GM12878 (cell line): ENCODE data around the gene WDR72. TPM values are rescaled to one million over a fixed set of nuclear protein-coding genes. Genes with fewer than 3 reads are reported as not detected.

ENCODE experiments used
- ATAC-seq: fragments of 200-7000 bp; cut with Tn5 transposase; 3 replicates; pipeline ENCODE4 v1.9.1; 2020; ENCODE audit warnings: mild to moderate bottlenecking, moderate library complexity
- BruUV-seq: library from RNA; stranded (reverse); fragments of 400-500 nt; replicated peaks from 2 replicates; lab custom pipeline; 2021; lab: Mats Ljungman, UMichigan
- CTCF ChIA-PET: fragments of 300-600 bp; sonication (Branson Sonifier 250); formaldehyde crosslinking; extraction: SDS; loops from one replicate; lab custom pipeline; 2021; ENCODE audit warnings: inconsistent platforms; lab: Yijun Ruan, JAX
- POLR2A ChIA-PET: fragments of 350-600 bp; formaldehyde crosslinking; extraction: SDS; loops from one replicate; lab custom pipeline; 2021; ENCODE audit warnings: inconsistent platforms; lab: Charles Lee
- RAD21 ChIA-PET: fragments of 300-600 bp; sonication (Branson Sonifier 250); formaldehyde crosslinking; loops from one replicate; lab custom pipeline; 2023; ENCODE audit warnings: antibody characterized with exemption; ENCODE audit not compliant: unreplicated experiment; lab: Charles Lee
- SMC1A ChIA-PET: fragments of 300-600 bp; sonication (Branson Sonifier 250); formaldehyde crosslinking; loops from one replicate; lab custom pipeline; 2023; ENCODE audit not compliant: unreplicated experiment, uncharacterized antibody; lab: Charles Lee
- DNase-seq: peaks from one replicate; pipeline ENCODE4 v3.0.0-alpha.2; 2011; ENCODE audit warnings: low read depth, low spot score
- FAIRE-seq: peaks from 3 replicates; lab custom pipeline; 2011; peaks lifted over from hg19 to GRCh38; lab: Jason Lieb, UNC
- H2AFZ ChIP-seq: 2 replicates; pipeline ENCODE4 v1.6.0; 2011; ENCODE audit warnings: low read depth, low read length, control low read depth; ENCODE audit not compliant: control insufficient read depth
- H3K27ac ChIP-seq: 2 replicates; pipeline ENCODE4 v1.5.1; 2011; ENCODE audit warnings: control low read depth; ENCODE audit not compliant: control insufficient read depth, insufficient read depth
- H3K27me3 ChIP-seq, 2 experiments: replicated peaks in 1 of 2; 2 replicates each; pipeline versions ENCODE4 v1.6.0 to v1.6.1; 2011; ENCODE audit warnings: low read length in 1 of 2; ENCODE audit not compliant: control insufficient read depth in 2 of 2, insufficient read depth in 2 of 2
- H3K36me3 ChIP-seq, 2 experiments: 2 replicates each; pipeline ENCODE4 v1.5.1; 2011; ENCODE audit warnings: low read length in 1 of 2; ENCODE audit not compliant: control insufficient read depth in 2 of 2, insufficient read depth in 2 of 2
- H3K4me1 ChIP-seq: 2 replicates; pipeline ENCODE4 v1.6.1; 2011; ENCODE audit warnings: mild to moderate bottlenecking, low read length, moderate library complexity, mixed read lengths; ENCODE audit not compliant: control insufficient read depth, insufficient read depth
- H3K4me2 ChIP-seq: 2 replicates; pipeline ENCODE4 v1.6.0; 2011; ENCODE audit warnings: control low read depth; ENCODE audit not compliant: control insufficient read depth, insufficient read depth
- H3K4me3 ChIP-seq: fragments of 200-600 bp; sonication (generic); 2 replicates; pipeline ENCODE4 v1.5.1; 2016
- H3K79me2 ChIP-seq: 2 replicates; pipeline ENCODE4 v1.6.0; 2011; ENCODE audit warnings: low read length; ENCODE audit not compliant: control insufficient read depth, insufficient read depth
- H3K9ac ChIP-seq: 2 replicates; pipeline ENCODE4 v1.8.0; 2011; ENCODE audit warnings: low read length, control low read depth, mixed read lengths; ENCODE audit not compliant: control insufficient read depth, insufficient read depth
- H3K9me3 ChIP-seq: replicated peaks from 3 replicates; pipeline ENCODE4 v1.5.1; 2011; ENCODE audit warnings: mild to moderate bottlenecking, low read length; ENCODE audit not compliant: control insufficient read depth, insufficient read depth
- H4K20me1 ChIP-seq: 2 replicates; pipeline ENCODE4 v1.6.0; 2011; ENCODE audit not compliant: control insufficient read depth, insufficient read depth
- ASH2L ChIP-seq: fragments of 300-600, 200-600 bp; sonication (generic); IDR thresholded peaks from 2 replicates; pipeline ENCODE4 v1.6.1; 2017; ENCODE audit warnings: low read depth, mild to moderate bottlenecking, borderline replicate concordance
- ATF3 ChIP-seq: IDR thresholded peaks from 2 replicates; pipeline ENCODE4 v1.6.1; 2011; ENCODE audit warnings: low read depth, mild to moderate bottlenecking, low read length, moderate library complexity, borderline replicate concordance; ENCODE audit errors: extremely low read depth
- CHD2 ChIP-seq: IDR thresholded peaks from 2 replicates; pipeline ENCODE4 v1.6.1; 2011; ENCODE audit warnings: low read depth, low read length, improper control_type of control experiment, borderline replicate concordance
- CREM ChIP-seq: IDR thresholded peaks from 2 replicates; pipeline ENCODE4 v1.6.1; 2014; ENCODE audit warnings: antibody characterized with exemption, low read depth
- FOXK2 ChIP-seq: fragments of 450-650 bp; IDR thresholded peaks from 2 replicates; pipeline ENCODE4 v1.6.1; 2017; ENCODE audit warnings: mild to moderate bottlenecking, moderate library complexity
- IRF5 ChIP-seq: fragments of 450-650 bp; IDR thresholded peaks from 2 replicates; pipeline ENCODE4 v1.6.1; 2017; ENCODE audit warnings: borderline replicate concordance
- JUNB ChIP-seq: IDR thresholded peaks from 2 replicates; pipeline ENCODE4 v1.6.1; 2016; ENCODE audit warnings: antibody characterized with exemption, mild to moderate bottlenecking
- KAT2A ChIP-seq: conservative IDR thresholded peaks from 2 replicates; pipeline ENCODE4 v1.6.1; 2011; ENCODE audit warnings: low read depth, low read length; ENCODE audit not compliant: control insufficient read depth
- MTA3 ChIP-seq: IDR thresholded peaks from 2 replicates; pipeline ENCODE4 v1.6.1; 2012; ENCODE audit warnings: low read length, inconsistent platforms, borderline replicate concordance
- NR2F1 ChIP-seq: fragments of 450-650 bp; conservative IDR thresholded peaks from 2 replicates; pipeline ENCODE4 v1.6.1; 2017; ENCODE audit warnings: mild to moderate bottlenecking
- RELA ChIP-seq: fragments of 450-650 bp; IDR thresholded peaks from 2 replicates; pipeline ENCODE4 v1.8.0; 2014; ENCODE audit warnings: borderline replicate concordance; ENCODE audit not compliant: partially characterized antibody
- SIN3A ChIP-seq: IDR thresholded peaks from 2 replicates; pipeline ENCODE4 v1.6.1; 2012; ENCODE audit warnings: low read depth, low read length, improper control_type of control experiment
- TARDBP ChIP-seq: IDR thresholded peaks from 2 replicates; pipeline ENCODE4 v1.6.1; 2016; ENCODE audit warnings: borderline replicate concordance
- ZNF207 ChIP-seq: fragments of 450-650 bp; IDR thresholded peaks from 2 replicates; pipeline ENCODE4 v1.6.1; 2014; ENCODE audit warnings: antibody characterized with exemption, mild to moderate bottlenecking, borderline replicate concordance
- ZZZ3 ChIP-seq: IDR thresholded peaks from 2 replicates; pipeline ENCODE4 v1.6.1; 2011; ENCODE audit warnings: low read depth; ENCODE audit not compliant: control insufficient read depth, insufficient read length
- WGBS: methylation state at CpG from one replicate; pipeline ENCODE4 v1.1.6; 2016; ENCODE audit warnings: low lambda C conversion rate; ENCODE audit not compliant: insufficient replicate concordance, insufficient coverage; ENCODE audit errors: missing lambda C conversion rate; 5-methylcytosine and 5-hydroxymethylcytosine counted together
- in situ Hi-C: fragments of 300-500 bp; cut with MboI; formaldehyde crosslinking; loops from 9 replicates; pipeline ENCODE4 v1.14.3; 2018; ENCODE audit warnings: mixed read lengths
- intact Hi-C: fragments of 100-400 bp; cut with micrococcal nuclease; formaldehyde crosslinking; loops from one replicate; pipeline ENCODE4 v1.14.2; 2022; ENCODE audit not compliant: unreplicated experiment
- polyA plus RNA-seq, 11 experiments: library from polyadenylated mRNA; depleted of rRNA in 4 of 11; unstranded in 6 of 11; stranded (reverse) in 5 of 11; fragments of >200 nt; fragmentation: Nextera tagmentation in 4 of 11; fragmentation: Illumina TruSeq in 1 of 11; extraction: Ambion mirVana in 4 of 11; extraction: Trizol in 1 of 11; gene quantifications; 1 replicate in 1 of 11; 2 replicates in 10 of 11; pipeline versions ENCODE4 v1.2.1 to v1.2.3, GENCODE V29; 2011 to 2016; ENCODE audit warnings: inconsistent platforms in 2 of 11, missing spikeins in 2 of 11, low read depth in 1 of 11
- total RNA-seq, 4 experiments: library from RNA; depleted of rRNA in 3 of 4; stranded (reverse); fragments of >200 nt in 3 of 4; fragmentation: Illumina TruSeq in 1 of 4; extraction: Trizol in 1 of 4; gene quantifications; 2 replicates each; pipeline versions ENCODE4 v1.2.1 to v1.2.3, GENCODE V29; 2013 to 2021
- TF ChIP-seq, protein P1 (sequence below): IDR thresholded peaks from 2 replicates; pipeline ENCODE4 v1.6.1; 2012; ENCODE audit warnings: low read depth, low read length, improper control_type of control experiment
- TF ChIP-seq, protein P2 (sequence below): fragments of 150-350 bp; IDR thresholded peaks from 2 replicates; pipeline ENCODE4 v1.6.1; 2016; ENCODE audit warnings: low read depth, low read length
- TF ChIP-seq, protein P3 (sequence below): fragments of 450-650 bp; IDR thresholded peaks from 2 replicates; pipeline ENCODE4 v1.6.1; 2017; ENCODE audit warnings: mild to moderate bottlenecking

Gene WDR72
- total and polyA plus RNA-seq, 10 of the 15 experiments (the other 5 are each of a cell fraction or from before 2014, with no cell fraction given) = 0.03 TPM; not detected in 9

- CTCF ChIA-PET = no interaction called here
- H3K4me1 ChIP-seq = no peaks in the 10 kb centered on the region
- no peak overlapping the region for H3K4me3 ChIP-seq
- in situ Hi-C loops = no loop called here
- no peak overlapping the region for H3K9ac ChIP-seq
- no peaks in the 10 kb centered on the region for H3K79me2 ChIP-seq
- FAIRE-seq (no peak), ATAC-seq (no peak), DNase-seq (no peak)
- no peak overlapping the region for H3K27ac ChIP-seq
- BruUV-seq = no TSS peak
- POLR2A ChIA-PET = no interaction called here
- no peaks in the 10 kb centered on the region for H4K20me1 ChIP-seq
- WGBS = 0% methylated on average over 1 of the region's 1 CpG
- RAD21 ChIA-PET = no interaction called here
- intact Hi-C loops = no loop called here
- H2AFZ ChIP-seq = no peak overlapping the region
- H3K4me2 ChIP-seq = no peak overlapping the region
- SMC1A ChIA-PET = no interaction called here
- H3K9me3 ChIP-seq = no peaks in the 10 kb centered on the region
- no peaks in the 10 kb centered on the region for H3K36me3 ChIP-seq
- H3K27me3 ChIP-seq = no peaks in the 10 kb centered on the region; a peak in 1 of 4 replicates
- TF ChIP-seq NR2F1 = no peak
- no peak for TF ChIP-seq TARDBP
- TF ChIP-seq, protein P1, sequence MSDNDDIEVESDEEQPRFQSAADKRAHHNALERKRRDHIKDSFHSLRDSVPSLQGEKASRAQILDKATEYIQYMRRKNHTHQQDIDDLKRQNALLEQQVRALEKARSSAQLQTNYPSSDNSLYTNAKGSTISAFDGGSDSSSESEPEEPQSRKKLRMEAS = no peak
- no peak for TF ChIP-seq JUNB
- TF ChIP-seq, protein P2, sequence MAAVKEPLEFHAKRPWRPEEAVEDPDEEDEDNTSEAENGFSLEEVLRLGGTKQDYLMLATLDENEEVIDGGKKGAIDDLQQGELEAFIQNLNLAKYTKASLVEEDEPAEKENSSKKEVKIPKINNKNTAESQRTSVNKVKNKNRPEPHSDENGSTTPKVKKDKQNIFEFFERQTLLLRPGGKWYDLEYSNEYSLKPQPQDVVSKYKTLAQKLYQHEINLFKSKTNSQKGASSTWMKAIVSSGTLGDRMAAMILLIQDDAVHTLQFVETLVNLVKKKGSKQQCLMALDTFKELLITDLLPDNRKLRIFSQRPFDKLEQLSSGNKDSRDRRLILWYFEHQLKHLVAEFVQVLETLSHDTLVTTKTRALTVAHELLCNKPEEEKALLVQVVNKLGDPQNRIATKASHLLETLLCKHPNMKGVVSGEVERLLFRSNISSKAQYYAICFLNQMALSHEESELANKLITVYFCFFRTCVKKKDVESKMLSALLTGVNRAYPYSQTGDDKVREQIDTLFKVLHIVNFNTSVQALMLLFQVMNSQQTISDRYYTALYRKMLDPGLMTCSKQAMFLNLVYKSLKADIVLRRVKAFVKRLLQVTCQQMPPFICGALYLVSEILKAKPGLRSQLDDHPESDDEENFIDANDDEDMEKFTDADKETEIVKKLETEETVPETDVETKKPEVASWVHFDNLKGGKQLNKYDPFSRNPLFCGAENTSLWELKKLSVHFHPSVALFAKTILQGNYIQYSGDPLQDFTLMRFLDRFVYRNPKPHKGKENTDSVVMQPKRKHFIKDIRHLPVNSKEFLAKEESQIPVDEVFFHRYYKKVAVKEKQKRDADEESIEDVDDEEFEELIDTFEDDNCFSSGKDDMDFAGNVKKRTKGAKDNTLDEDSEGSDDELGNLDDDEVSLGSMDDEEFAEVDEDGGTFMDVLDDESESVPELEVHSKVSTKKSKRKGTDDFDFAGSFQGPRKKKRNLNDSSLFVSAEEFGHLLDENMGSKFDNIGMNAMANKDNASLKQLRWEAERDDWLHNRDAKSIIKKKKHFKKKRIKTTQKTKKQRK = no peak
- no peak for TF ChIP-seq KAT2A
- TF ChIP-seq ZNF207 = no peak
- no peak for TF ChIP-seq RELA
- TF ChIP-seq, protein P3, sequence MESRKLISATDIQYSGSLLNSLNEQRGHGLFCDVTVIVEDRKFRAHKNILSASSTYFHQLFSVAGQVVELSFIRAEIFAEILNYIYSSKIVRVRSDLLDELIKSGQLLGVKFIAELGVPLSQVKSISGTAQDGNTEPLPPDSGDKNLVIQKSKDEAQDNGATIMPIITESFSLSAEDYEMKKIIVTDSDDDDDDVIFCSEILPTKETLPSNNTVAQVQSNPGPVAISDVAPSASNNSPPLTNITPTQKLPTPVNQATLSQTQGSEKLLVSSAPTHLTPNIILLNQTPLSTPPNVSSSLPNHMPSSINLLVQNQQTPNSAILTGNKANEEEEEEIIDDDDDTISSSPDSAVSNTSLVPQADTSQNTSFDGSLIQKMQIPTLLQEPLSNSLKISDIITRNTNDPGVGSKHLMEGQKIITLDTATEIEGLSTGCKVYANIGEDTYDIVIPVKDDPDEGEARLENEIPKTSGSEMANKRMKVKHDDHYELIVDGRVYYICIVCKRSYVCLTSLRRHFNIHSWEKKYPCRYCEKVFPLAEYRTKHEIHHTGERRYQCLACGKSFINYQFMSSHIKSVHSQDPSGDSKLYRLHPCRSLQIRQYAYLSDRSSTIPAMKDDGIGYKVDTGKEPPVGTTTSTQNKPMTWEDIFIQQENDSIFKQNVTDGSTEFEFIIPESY = no peak
- no peak for TF ChIP-seq ATF3
- TF ChIP-seq FOXK2 = no peak
- TF ChIP-seq SIN3A = no peak
- no peak for TF ChIP-seq IRF5
- TF ChIP-seq CREM = no peak
- TF ChIP-seq ZZZ3 = no peak
- no peak for TF ChIP-seq CHD2
- TF ChIP-seq ASH2L = no peak
- no peak for TF ChIP-seq MTA3
Measured at GRCh38 chr15:53581513-53581912, 177.9 kb downstream of the WDR72 start.
